Forelimb muscle (tissue), 1 donor: ENCODE measurements around the gene GPR39. TPM values are rescaled to one million over a fixed set of nuclear protein-coding genes. Genes with fewer than 3 reads are reported as not detected.
"Not testable (repeated sequence)": the region's sequence is repeated elsewhere in the genome, so short reads cannot be mapped to it uniquely, and the experiment has no call there.

Experiments used
- DNase-seq: peaks from one replicate; pipeline ENCODE4 v3.0.0-alpha.2; 2013; ENCODE audit warnings: low read depth
- polyA plus RNA-seq: library from polyadenylated mRNA; unstranded; fragments of 120-200 nt; gene quantifications from one replicate; pipeline ENCODE4 v1.2.1, GENCODE V29; 2013; ENCODE audit not compliant: insufficient read length

Gene GPR39
- 0.20 TPM for polyA plus RNA-seq

- no peak for DNase-seq
Measured at GRCh38 chr2:132416723-132417395, at the start of gene GPR39. GPR39 (plus strand) TSS chr2:132416805.

GRCh38 chr2:132368191-132368590 lies 48.4 kb upstream of the GPR39 start:
- no peak for DNase-seq

- no peak for DNase-seq
Measured at GRCh38 chr2:132372276-132372675, 44.3 kb upstream of the GPR39 start.

- no peak for DNase-seq
Measured at GRCh38 chr2:132373391-132374135, 43.0 kb upstream of the GPR39 start.

DNA sequence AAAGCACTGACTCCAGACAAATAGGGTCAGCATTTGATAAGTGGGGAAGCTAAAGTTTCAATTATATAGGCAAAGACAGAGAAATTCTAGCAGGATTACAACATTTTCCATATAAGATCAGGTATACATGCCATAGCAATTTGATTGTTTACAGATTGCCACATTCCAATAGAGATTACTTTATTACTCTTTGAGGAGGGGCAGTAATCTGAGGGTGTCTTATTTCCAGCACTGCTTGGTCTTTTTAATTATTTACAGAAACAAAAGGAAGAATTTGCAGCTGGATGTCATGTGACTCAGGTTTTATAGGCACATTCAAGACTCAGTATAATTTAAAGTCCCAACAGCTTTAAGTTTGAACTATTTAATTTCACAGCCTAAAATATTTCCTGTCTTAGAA lies 42.5 kb upstream of the GPR39 start:
- no peak for DNase-seq

- DNase-seq, result no peak
Measured at GRCh38 chr2:132374551-132374950, 42.1 kb upstream of the GPR39 start.

GRCh38 chr2:132374961-132375360 lies 41.6 kb upstream of the GPR39 start:
- no peak for DNase-seq

DNA sequence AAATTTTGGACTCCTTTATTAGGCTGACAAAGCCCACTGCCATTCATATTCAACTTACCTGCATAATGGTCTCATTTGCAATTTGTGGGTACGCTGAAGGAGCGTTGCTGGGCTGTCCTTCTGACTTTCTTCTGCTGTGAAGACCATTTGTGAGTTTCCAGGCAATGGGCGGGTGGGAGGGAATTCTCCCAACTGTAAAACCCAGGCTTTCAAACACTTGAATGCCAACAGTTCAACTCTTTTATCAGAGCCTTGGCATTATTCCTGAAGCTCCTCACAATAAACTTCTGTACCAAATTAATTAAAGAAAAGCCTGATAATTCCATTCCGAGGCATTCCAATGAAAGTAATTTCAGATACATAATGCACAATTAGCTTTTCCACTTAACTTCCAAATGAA lies 35.2 kb upstream of the GPR39 start:
- DNase-seq, result no peak

DNA sequence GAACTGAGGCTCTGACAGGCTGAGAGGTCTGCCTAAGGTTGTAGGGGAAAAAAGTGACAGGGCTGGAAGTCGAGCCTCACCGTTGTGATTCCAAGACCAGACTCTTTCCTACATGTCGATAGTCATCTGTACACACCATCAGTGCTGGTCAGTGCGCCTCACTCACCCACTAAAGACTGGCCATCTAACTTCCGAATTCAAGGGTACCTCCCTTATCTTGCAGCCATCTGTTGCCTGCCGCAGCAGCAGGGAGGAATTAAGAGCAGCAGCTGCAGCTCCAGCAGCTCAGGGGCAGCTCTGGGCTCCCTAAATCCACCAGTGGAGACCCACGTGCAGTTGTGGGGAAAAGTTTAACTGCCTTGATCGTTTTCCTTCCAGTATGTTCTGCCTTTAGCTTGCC lies 32.6 kb upstream of the GPR39 start:
- DNase-seq, result no peak

- no peak for DNase-seq
Measured at GRCh38 chr2:132384491-132385151, 32.0 kb upstream of the GPR39 start.

- no peak for DNase-seq
Measured at GRCh38 chr2:132387126-132387525, 29.5 kb upstream of the GPR39 start.

GRCh38 chr2:132390076-132390475 lies 26.5 kb upstream of the GPR39 start:
- no peak for DNase-seq

- no peak for DNase-seq
Measured at GRCh38 chr2:132391378-132391777, 25.2 kb upstream of the GPR39 start.

- DNase-seq, result no peak
Measured at GRCh38 chr2:132392221-132392620, 24.4 kb upstream of the GPR39 start.

DNA sequence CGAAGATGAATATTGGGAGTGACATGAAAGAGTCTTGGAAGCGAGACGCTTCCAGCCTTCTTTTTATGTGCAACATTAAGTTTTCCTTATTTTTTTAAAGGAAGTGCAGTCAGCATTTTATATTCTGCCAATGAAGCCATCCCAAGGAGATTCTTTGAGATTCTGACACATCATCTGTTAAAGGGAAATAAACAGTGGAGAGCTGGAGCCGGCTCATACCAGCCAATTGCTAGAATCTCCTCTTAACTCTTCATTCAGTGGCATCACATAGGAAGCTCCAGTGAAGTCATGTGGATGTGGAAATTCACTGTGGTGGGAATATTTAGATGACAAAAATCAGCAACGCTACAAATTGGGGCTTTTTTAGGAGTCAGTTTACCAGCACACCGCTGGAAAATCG lies 23.7 kb upstream of the GPR39 start:
- no peak for DNase-seq

DNA sequence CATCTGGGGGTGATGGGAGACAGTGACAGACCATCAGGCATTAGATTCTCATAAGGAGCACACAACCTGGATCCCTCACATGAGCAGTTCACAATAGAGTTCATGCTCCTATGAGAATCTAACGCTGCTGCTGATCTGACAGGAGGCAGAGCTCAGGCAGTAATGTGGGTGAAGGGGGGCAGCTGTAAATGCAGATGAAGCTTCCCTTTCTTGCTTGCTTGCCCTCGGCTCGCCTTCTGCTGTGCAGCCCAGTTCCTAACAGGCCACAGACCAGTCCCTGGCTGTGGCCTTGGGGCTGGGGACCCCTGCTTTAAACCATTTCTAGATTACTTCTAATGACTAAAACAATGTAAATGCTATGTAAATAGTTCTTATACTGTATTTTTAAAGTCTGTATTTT lies 19.6 kb upstream of the GPR39 start:
- not testable (repeated sequence) for DNase-seq

DNA sequence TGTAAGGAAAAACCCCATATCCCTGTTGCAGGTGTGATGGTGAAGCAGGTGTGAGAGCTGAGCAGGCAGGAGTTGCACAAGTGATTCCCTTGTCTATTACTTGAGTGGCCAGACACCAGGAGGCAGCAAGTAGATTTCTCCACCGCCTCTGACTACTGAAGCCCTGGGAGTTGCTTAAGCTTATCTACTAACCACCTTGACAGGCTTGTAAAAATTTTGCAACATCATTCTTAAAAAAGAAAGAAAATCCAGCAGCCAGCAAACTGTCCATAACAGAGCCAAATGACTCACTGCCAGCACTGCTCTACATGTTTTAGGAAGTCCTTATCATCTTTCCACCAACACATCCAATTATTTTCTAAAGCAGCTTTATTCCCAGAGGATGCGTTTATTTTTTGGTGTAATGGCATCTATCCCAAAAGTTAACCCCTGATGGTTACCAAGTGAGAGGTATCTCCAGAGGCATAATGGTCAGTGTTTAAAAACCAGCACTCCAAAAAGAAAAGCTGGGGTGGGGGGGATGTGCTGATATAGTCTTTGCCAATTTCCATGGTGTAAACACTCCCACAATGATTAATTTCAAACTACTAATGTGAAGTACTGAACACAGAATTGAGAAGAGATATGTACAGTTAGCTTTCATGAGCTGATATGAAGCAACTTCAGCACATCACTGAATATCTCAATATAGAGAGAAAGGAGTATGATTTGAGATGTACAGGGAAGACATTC lies 16.3 kb upstream of the GPR39 start:
- DNase-seq, result no peak

DNA sequence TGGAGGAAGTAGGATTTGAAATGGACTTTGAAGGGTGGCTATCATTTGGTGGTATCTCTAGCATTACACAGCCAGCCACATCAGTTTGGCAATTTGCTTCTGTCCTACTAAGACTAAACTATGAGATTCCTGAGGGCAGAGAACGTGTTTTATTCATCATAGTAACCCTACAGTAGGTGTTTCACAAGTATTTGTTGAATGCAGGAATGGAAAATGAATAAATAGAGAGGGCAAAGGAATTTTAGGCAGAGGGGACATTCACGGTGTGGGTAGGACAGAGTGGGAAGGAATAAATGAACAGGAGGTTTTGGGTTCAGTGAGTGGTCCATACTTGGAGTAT lies 15.7 kb upstream of the GPR39 start:
- no peak for DNase-seq

GRCh38 chr2:132401326-132401725 lies 15.3 kb upstream of the GPR39 start:
- DNase-seq, result no peak

DNA sequence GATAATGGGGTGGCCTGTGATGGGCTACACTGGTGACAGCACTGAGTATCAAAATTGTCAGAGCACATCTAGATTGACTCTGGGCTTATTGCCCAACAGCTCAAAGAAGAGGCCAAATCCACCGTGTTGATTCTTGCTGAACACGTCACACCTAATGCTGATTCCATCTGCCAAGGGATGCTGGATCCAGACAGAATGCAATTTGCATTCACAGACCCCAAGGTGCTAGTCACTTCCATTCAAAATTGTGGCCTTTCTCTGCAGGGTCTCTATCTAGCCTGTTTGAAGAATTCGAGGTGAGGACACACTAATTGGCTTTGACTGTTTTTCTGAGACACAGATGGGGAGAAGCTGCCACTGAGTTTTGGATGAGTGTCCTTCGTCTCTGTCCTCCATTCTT lies 13.5 kb upstream of the GPR39 start:
- no peak for DNase-seq

DNA sequence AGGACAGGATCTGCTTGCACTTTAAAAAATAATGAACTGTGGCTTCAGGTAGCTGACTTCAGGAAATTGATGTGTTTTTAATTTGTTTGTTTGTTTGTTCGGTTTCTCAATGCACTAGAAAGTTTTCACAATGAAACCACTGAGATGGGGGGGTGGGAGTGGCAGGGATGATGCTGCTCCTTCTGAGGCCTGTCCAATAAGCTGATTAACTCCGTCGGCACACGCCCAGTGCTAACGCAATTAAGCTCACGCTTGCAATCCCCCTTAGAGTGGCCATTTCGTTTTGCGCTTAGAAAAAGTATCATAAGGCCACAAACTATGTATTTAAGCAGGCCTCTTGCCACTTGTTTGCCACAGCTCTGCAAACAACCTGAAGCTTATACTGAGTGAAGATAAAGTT lies 12.5 kb upstream of the GPR39 start:
- DNase-seq, result no peak

- DNase-seq, result no peak
Measured at GRCh38 chr2:132407784-132408183, 8.8 kb upstream of the GPR39 start.
